SK-N-SH (cell line): ENCODE measurements around the gene MINDY4. TPM values are rescaled to one million over a fixed set of nuclear protein-coding genes. Genes with fewer than 3 reads are reported as not detected.

Experiments used
- CTCF ChIA-PET: fragments of 300-600, 350-600 bp; formaldehyde crosslinking; extraction: SDS; loops from one replicate; lab custom pipeline; 2021; lab: Yijun Ruan, JAX
- POLR2A ChIA-PET: fragments of 350-600 bp; sonication (Branson Sonifier 250); formaldehyde crosslinking; extraction: SDS; loops from one replicate; lab custom pipeline; 2020; ENCODE audit warnings: antibody characterized with exemption, inconsistent platforms; lab: Yijun Ruan, JAX
- DNase-seq: peaks from one replicate; pipeline ENCODE4 v3.0.0; 2012
- H2AFZ ChIP-seq: fragments of 200-600 bp; sonication (generic); 2 replicates; pipeline ENCODE4 v1.8.1; 2016; ENCODE audit warnings: antibody characterized with exemption, mild to moderate bottlenecking, low read depth
- H3F3A ChIP-seq: fragments of 200-600 bp; sonication (generic); replicated peaks from 2 replicates; pipeline ENCODE3; 2016; ENCODE audit warnings: antibody characterized with exemption, mild to moderate bottlenecking; ENCODE audit not compliant: insufficient read depth
- H3K27ac ChIP-seq, 2 experiments: fragments of 200-500 bp in 1 of 2; fragments of 200-600 bp in 1 of 2; sonication (Bioruptor generic) in 1 of 2; sonication (generic), shearing (Covaris generic) in 1 of 2; 2 replicates each; pipeline versions ENCODE4 v1.5.1 to v1.6.1; 2014 to 2016; ENCODE audit warnings: low read depth in 2 of 2, inconsistent platforms in 1 of 2, low read length in 1 of 2, mild to moderate bottlenecking in 1 of 2, mixed read lengths in 1 of 2
- H3K27me3 ChIP-seq: fragments of 200-600 bp; sonication (generic), shearing (Covaris generic); 2 replicates; pipeline ENCODE4 v1.6.1; 2016; ENCODE audit warnings: mixed run types; ENCODE audit not compliant: insufficient read depth
- H3K36me3 ChIP-seq, 2 experiments: fragments of 200-500 bp in 1 of 2; fragments of 200-600 bp in 1 of 2; sonication (Bioruptor generic) in 1 of 2; sonication (generic) in 1 of 2; replicated peaks in 1 of 2; 2 replicates each; pipeline versions ENCODE3 to v1.5.1; 2014 to 2016; ENCODE audit warnings: low read length in 1 of 2, mild to moderate bottlenecking in 1 of 2; ENCODE audit not compliant: insufficient read depth in 2 of 2, control insufficient read depth in 1 of 2
- H3K4me1 ChIP-seq, 2 experiments: fragments of 200-500 bp in 1 of 2; fragments of 200-600 bp in 1 of 2; sonication (Bioruptor generic) in 1 of 2; sonication (generic), shearing (Covaris generic) in 1 of 2; 2 replicates each; pipeline versions ENCODE4 v1.5.1 to v1.6.1; 2014 to 2016; ENCODE audit warnings: low read depth in 1 of 2, low read length in 1 of 2, mixed run types in 1 of 2; ENCODE audit not compliant: insufficient read depth in 2 of 2, control insufficient read depth in 1 of 2
- H3K4me2 ChIP-seq: fragments of 200-600 bp; sonication (generic), shearing (Covaris generic); 2 replicates; pipeline ENCODE4 v1.6.1; 2017; ENCODE audit warnings: mixed run types
- H3K4me3 ChIP-seq, 2 experiments: fragments of 200-500 bp in 1 of 2; fragments of 200-600 bp in 1 of 2; sonication (Bioruptor generic) in 1 of 2; sonication (generic), shearing (Covaris generic) in 1 of 2; 2 replicates each; pipeline versions ENCODE4 v1.5.1 to v1.8.1; 2014 to 2016; ENCODE audit warnings: low read depth in 2 of 2, inconsistent platforms in 1 of 2, low read length in 1 of 2, mild to moderate bottlenecking in 1 of 2, mixed read lengths in 1 of 2, moderate library complexity in 1 of 2
- H3K79me2 ChIP-seq: fragments of 200-600 bp; sonication (generic); 2 replicates; pipeline ENCODE4 v1.8.1; 2017; ENCODE audit warnings: mild to moderate bottlenecking; ENCODE audit not compliant: insufficient read depth
- H3K9ac ChIP-seq: fragments of 200-600 bp; sonication (generic); 2 replicates; pipeline ENCODE4 v1.6.1; 2017; ENCODE audit warnings: mixed run types
- H3K9me2 ChIP-seq: fragments of 200-600 bp; sonication (generic); 2 replicates; pipeline ENCODE4 v1.6.1; 2017; ENCODE audit warnings: mixed run types
- H3K9me3 ChIP-seq: fragments of 200-600 bp; sonication (generic); 2 replicates; pipeline ENCODE4 v1.6.1; 2017; ENCODE audit warnings: mixed run types, mild to moderate bottlenecking, moderate library complexity
- H4K20me1 ChIP-seq: fragments of 200-600 bp; sonication (generic); 2 replicates; pipeline ENCODE4 v1.6.1; 2017; ENCODE audit warnings: mild to moderate bottlenecking, mixed run types; ENCODE audit not compliant: insufficient read depth
- ELF1 ChIP-seq: IDR thresholded peaks from 2 replicates; pipeline ENCODE4 v1.4.0; 2012
- EZH2phosphoT487 ChIP-seq: fragments of 200-600 bp; sonication (generic); IDR thresholded peaks from 2 replicates; pipeline ENCODE4 v1.6.1; 2017; ENCODE audit warnings: low read depth, mixed run types, mild to moderate bottlenecking, antibody characterized with exemption, moderate library complexity, borderline replicate concordance
- FOXJ3 ChIP-seq: sonication (generic); formaldehyde crosslinking; IDR thresholded peaks from 2 replicates; pipeline ENCODE4 v1.5.1; 2020; ENCODE audit warnings: mild to moderate bottlenecking, missing genetic modification reagents
- FOXM1 ChIP-seq: IDR thresholded peaks from 2 replicates; pipeline ENCODE4 v1.4.0; 2012; ENCODE audit warnings: low read depth, mild to moderate bottlenecking
- GATA2 ChIP-seq: sonication (generic); formaldehyde crosslinking; IDR thresholded peaks from 2 replicates; pipeline ENCODE4 v1.5.0; 2020; ENCODE audit warnings: mild to moderate bottlenecking, missing genetic modification reagents
- IRF3 ChIP-seq: fragments of 150-350 bp; IDR thresholded peaks from 2 replicates; pipeline ENCODE4 v1.6.1; 2016; ENCODE audit warnings: mild to moderate bottlenecking, low read depth, low read length
- JUND ChIP-seq: IDR thresholded peaks from 2 replicates; pipeline ENCODE4 v1.4.0; 2012
- MEF2A ChIP-seq: IDR thresholded peaks from 2 replicates; pipeline ENCODE4 v1.4.0; 2012; ENCODE audit warnings: low read depth, borderline replicate concordance
- NFIC ChIP-seq: IDR thresholded peaks from 2 replicates; pipeline ENCODE4 v1.4.0; 2012; ENCODE audit warnings: borderline replicate concordance
- RCOR1 ChIP-seq: fragments of 150-350 bp; IDR thresholded peaks from 2 replicates; pipeline ENCODE4 v1.6.1; 2017; ENCODE audit warnings: antibody characterized with exemption, low read length
- REST ChIP-seq: IDR thresholded peaks from 2 replicates; pipeline ENCODE4 v1.6.1; 2012; ENCODE audit warnings: mild to moderate bottlenecking, low read depth, low read length, moderate library complexity
- SMC3 ChIP-seq: IDR thresholded peaks from 2 replicates; pipeline ENCODE4 v1.6.1; 2012; ENCODE audit warnings: low read depth, low read length, improper control_type of control experiment
- WGBS: methylation state at CpG from one replicate; pipeline ENCODE4 v1.1.6; 2017; ENCODE audit warnings: low lambda C conversion rate; 5-methylcytosine and 5-hydroxymethylcytosine counted together
- polyA plus RNA-seq, 3 experiments: library from polyadenylated mRNA; depleted of rRNA; stranded (reverse); fragments of >200 nt; gene quantifications; 2 replicates each; pipeline ENCODE4 v1.2.3, GENCODE V29; 2012
- TF ChIP-seq, protein P1 (sequence below): fragments of 200-600 bp; sonication (generic); IDR thresholded peaks from 2 replicates; pipeline ENCODE4 v1.6.1; 2017; ENCODE audit warnings: antibody characterized with exemption, mild to moderate bottlenecking, moderate library complexity
- TF ChIP-seq, protein P2 (sequence below): IDR thresholded peaks from 2 replicates; pipeline ENCODE4 v1.4.0; 2012; ENCODE audit warnings: low read depth

Gene MINDY4
- polyA plus RNA-seq, 1 of the 3 experiments (the other 2 are of a cell fraction), result 1.8 TPM

DNA sequence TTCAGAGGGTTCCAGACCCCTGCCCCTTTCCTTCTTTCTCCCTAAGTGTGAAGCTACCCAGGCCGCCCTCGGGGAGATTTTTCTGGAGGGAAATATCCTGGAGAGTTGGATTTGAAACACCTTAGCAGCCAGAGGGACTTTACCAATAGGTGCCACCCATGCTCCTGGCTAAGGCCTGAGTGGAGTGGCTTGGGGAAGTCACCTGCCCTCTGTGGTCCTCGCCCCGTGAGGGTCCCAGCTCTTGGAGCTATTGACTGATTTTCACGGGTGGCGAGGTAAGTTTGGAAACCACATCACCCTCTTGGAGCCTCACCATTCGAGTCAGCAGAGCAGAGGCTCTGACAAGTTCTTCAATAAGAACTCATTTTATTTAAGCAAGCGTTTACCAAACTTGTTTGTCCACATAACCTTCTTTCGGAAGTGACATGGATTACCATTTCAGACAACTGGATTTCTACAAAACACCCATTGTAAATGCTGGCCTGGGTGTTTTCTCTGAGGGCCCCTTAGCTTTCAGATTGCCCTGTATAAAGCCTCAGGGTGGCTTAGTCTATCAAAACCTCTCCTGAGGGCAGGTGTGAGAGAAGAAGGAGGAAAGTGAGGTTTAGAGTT is 160.8 kb downstream of the MINDY4 start:
- TF ChIP-seq IRF3 (no peak), FOXM1 (no peak), FOXJ3 (no peak), GATA2 (no peak), EZH2phosphoT487 (no peak), NFIC (no peak), JUND (no peak), MEF2A (no peak), ELF1 (no peak), SMC3 (no peak), RCOR1 (no peak), REST (no peak)
- TF ChIP-seq, protein P1, sequence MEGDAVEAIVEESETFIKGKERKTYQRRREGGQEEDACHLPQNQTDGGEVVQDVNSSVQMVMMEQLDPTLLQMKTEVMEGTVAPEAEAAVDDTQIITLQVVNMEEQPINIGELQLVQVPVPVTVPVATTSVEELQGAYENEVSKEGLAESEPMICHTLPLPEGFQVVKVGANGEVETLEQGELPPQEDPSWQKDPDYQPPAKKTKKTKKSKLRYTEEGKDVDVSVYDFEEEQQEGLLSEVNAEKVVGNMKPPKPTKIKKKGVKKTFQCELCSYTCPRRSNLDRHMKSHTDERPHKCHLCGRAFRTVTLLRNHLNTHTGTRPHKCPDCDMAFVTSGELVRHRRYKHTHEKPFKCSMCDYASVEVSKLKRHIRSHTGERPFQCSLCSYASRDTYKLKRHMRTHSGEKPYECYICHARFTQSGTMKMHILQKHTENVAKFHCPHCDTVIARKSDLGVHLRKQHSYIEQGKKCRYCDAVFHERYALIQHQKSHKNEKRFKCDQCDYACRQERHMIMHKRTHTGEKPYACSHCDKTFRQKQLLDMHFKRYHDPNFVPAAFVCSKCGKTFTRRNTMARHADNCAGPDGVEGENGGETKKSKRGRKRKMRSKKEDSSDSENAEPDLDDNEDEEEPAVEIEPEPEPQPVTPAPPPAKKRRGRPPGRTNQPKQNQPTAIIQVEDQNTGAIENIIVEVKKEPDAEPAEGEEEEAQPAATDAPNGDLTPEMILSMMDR, result no peak
- TF ChIP-seq, protein P2, sequence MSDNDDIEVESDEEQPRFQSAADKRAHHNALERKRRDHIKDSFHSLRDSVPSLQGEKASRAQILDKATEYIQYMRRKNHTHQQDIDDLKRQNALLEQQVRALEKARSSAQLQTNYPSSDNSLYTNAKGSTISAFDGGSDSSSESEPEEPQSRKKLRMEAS, result no peak
- Histone ChIP-seq H3F3A (no peaks in the 10 kb centered on the region), H3K4me3 (no peak overlapping the region), H4K20me1 (no peaks in the 10 kb centered on the region), H3K79me2 (no peaks in the 10 kb centered on the region), H3K9me2 (no peaks in the 10 kb centered on the region), H3K27ac (no peak overlapping the region), H3K27me3 (no peaks in the 10 kb centered on the region), H3K4me2 (no peak overlapping the region), H3K9me3 (no peaks in the 10 kb centered on the region), H3K9ac (no peak overlapping the region), H3K36me3 (no peaks in the 10 kb centered on the region), H3K4me1 (peaks cover 0 to 27% of the 10 kb centered on the region in 2 experiments; a peak in 1 of 4 replicates), H2AFZ (no peak overlapping the region)
- ChIA-PET CTCF (interaction anchor here (1.1 to 9.6 kb wide), 7 partner anchors 9 to 189 kb away, joined by 3 to 103 read pairs (median 4); no protein-coding TSS in a partner anchor), POLR2A (interaction anchor here (0.6 kb wide), 1 partner anchor 28 kb away, joined by 3 read pairs; no protein-coding TSS in a partner anchor)
- peak; percentile 12 for DNase-seq
- 81% methylated on average over 9 of the region's 9 CpGs for WGBS
